ENCODE measurements around the gene EFS. TPM values are rescaled to one million over a fixed set of nuclear protein-coding genes. Genes with fewer than 3 reads are reported as not detected.

The EFS gene
- total RNA-seq, 1 donor from 2014 or later, result not detected

GRCh38 chr14:23366426-23366921, 1.5 kb upstream of the EFS start:
- Mint-ChIP-seq H3K4me3 (ENCODE audit: low read depth) (no peak overlapping the region), H3K36me3 (ENCODE audit: low read depth) (no peaks in the 10 kb centered on the region), H3K4me1 (ENCODE audit: low read depth) (no peaks in the 10 kb centered on the region), H3K27me3 (ENCODE audit: low read depth) (peaks cover 40% of the 10 kb centered on the region), H3K27ac (no peak overlapping the region), H3K9me3 (no peaks in the 10 kb centered on the region)
- DNase-seq (ENCODE audit: low spot score), result no peak
- intact Hi-C loops (cut with micrococcal nuclease), result no loop called here

- Mint-ChIP-seq H3K36me3 (ENCODE audit: low read depth) (no peaks in the 10 kb centered on the region), H3K9me3 (no peaks in the 10 kb centered on the region), H3K27me3 (ENCODE audit: low read depth) (peaks cover 42% of the 10 kb centered on the region), H3K4me3 (ENCODE audit: low read depth) (no peak overlapping the region), H3K27ac (no peak overlapping the region), H3K4me1 (ENCODE audit: low read depth) (no peaks in the 10 kb centered on the region)
- intact Hi-C loops (cut with micrococcal nuclease), result no loop called here
- DNase-seq (ENCODE audit: low spot score), result no peak
Measured at GRCh38 chr14:23365732-23366425, 907 bp upstream of the EFS start.

GRCh38 chr14:23364164-23365035, 572 bp downstream of the EFS start:
- Mint-ChIP-seq H3K4me3 (ENCODE audit: low read depth) (no peak overlapping the region), H3K4me1 (ENCODE audit: low read depth) (no peaks in the 10 kb centered on the region), H3K27ac (no peak overlapping the region), H3K36me3 (ENCODE audit: low read depth) (no peaks in the 10 kb centered on the region), H3K9me3 (no peaks in the 10 kb centered on the region), H3K27me3 (ENCODE audit: low read depth) (peaks cover 43% of the 10 kb centered on the region)
- DNase-seq (ENCODE audit: low spot score), result no peak
- intact Hi-C loops (cut with micrococcal nuclease), result no loop called here

GRCh38 chr14:23362200-23362599, 2.8 kb downstream of the EFS start:
- H3K4me3 Mint-ChIP-seq (ENCODE audit: low read depth), result no peak overlapping the region
- DNase-seq (ENCODE audit: low spot score), result no peak
- no peaks in the 10 kb centered on the region for H3K4me1 Mint-ChIP-seq (ENCODE audit: low read depth)
- no peak overlapping the region for H3K27ac Mint-ChIP-seq
- H3K27me3 Mint-ChIP-seq (ENCODE audit: low read depth), result peaks cover 33% of the 10 kb centered on the region
- H3K36me3 Mint-ChIP-seq (ENCODE audit: low read depth), result no peaks in the 10 kb centered on the region
- intact Hi-C loops (cut with micrococcal nuclease), result no loop called here
- no peaks in the 10 kb centered on the region for H3K9me3 Mint-ChIP-seq

GRCh38 chr14:23361763-23362162, 3.2 kb downstream of the EFS start:
- Mint-ChIP-seq H3K27ac (no peak overlapping the region), H3K36me3 (ENCODE audit: low read depth) (no peaks in the 10 kb centered on the region), H3K4me1 (ENCODE audit: low read depth) (no peaks in the 10 kb centered on the region), H3K9me3 (no peaks in the 10 kb centered on the region), H3K27me3 (ENCODE audit: low read depth) (peaks cover 28% of the 10 kb centered on the region), H3K4me3 (ENCODE audit: low read depth) (no peak overlapping the region)
- intact Hi-C loops (cut with micrococcal nuclease), result no loop called here
- no peak for DNase-seq (ENCODE audit: low spot score)

GRCh38 chr14:23361320-23361719, 3.7 kb downstream of the EFS start:
- H3K36me3 Mint-ChIP-seq (ENCODE audit: low read depth), result no peaks in the 10 kb centered on the region
- H3K27me3 Mint-ChIP-seq (ENCODE audit: low read depth), result peaks cover 25% of the 10 kb centered on the region
- DNase-seq (ENCODE audit: low spot score), result no peak
- H3K4me1 Mint-ChIP-seq (ENCODE audit: low read depth), result no peaks in the 10 kb centered on the region
- no peak overlapping the region for H3K4me3 Mint-ChIP-seq (ENCODE audit: low read depth)
- no peak overlapping the region for H3K27ac Mint-ChIP-seq
- no peaks in the 10 kb centered on the region for H3K9me3 Mint-ChIP-seq
- intact Hi-C loops (cut with micrococcal nuclease), result no loop called here

- Mint-ChIP-seq H3K4me3 (ENCODE audit: low read depth) (no peak overlapping the region), H3K36me3 (ENCODE audit: low read depth) (no peaks in the 10 kb centered on the region), H3K27ac (no peak overlapping the region), H3K4me1 (ENCODE audit: low read depth) (no peaks in the 10 kb centered on the region), H3K9me3 (no peaks in the 10 kb centered on the region), H3K27me3 (ENCODE audit: low read depth) (peaks cover 29% of the 10 kb centered on the region)
- no peak for DNase-seq (ENCODE audit: low spot score)
- intact Hi-C loops (cut with micrococcal nuclease), result no loop called here
Measured at GRCh38 chr14:23360496-23360895, 4.5 kb downstream of the EFS start.

GRCh38 chr14:23359722-23360447, 5.1 kb downstream of the EFS start:
- no peak for DNase-seq (ENCODE audit: low spot score)
- Mint-ChIP-seq H3K27ac (no peak overlapping the region), H3K4me1 (ENCODE audit: low read depth) (no peaks in the 10 kb centered on the region), H3K9me3 (no peaks in the 10 kb centered on the region), H3K36me3 (ENCODE audit: low read depth) (no peaks in the 10 kb centered on the region), H3K4me3 (ENCODE audit: low read depth) (no peak overlapping the region), H3K27me3 (ENCODE audit: low read depth) (peaks cover 33% of the 10 kb centered on the region)
- intact Hi-C loops (cut with micrococcal nuclease), result no loop called here

GRCh38 chr14:23359167-23359626, 5.8 kb downstream of the EFS start:
- intact Hi-C loops (cut with micrococcal nuclease), result no loop called here
- Mint-ChIP-seq H3K4me1 (ENCODE audit: low read depth) (no peaks in the 10 kb centered on the region), H3K27ac (no peak overlapping the region)

GRCh38 chr14:23358553-23359166, 6.3 kb downstream of the EFS start:
- H3K36me3 Mint-ChIP-seq (ENCODE audit: low read depth), result no peaks in the 10 kb centered on the region
- intact Hi-C loops (cut with micrococcal nuclease), result no loop called here
- H3K4me3 Mint-ChIP-seq (ENCODE audit: low read depth), result no peak overlapping the region
- peaks cover 32% of the 10 kb centered on the region for H3K27me3 Mint-ChIP-seq (ENCODE audit: low read depth)
- DNase-seq (ENCODE audit: low spot score), result no peak
- H3K27ac Mint-ChIP-seq, result no peak overlapping the region
- H3K9me3 Mint-ChIP-seq, result no peaks in the 10 kb centered on the region
- H3K4me1 Mint-ChIP-seq (ENCODE audit: low read depth), result no peaks in the 10 kb centered on the region

More at GRCh38 chr14:23359167-23359626, 5.8 kb downstream of the EFS start:
- H3K27me3 Mint-ChIP-seq (ENCODE audit: low read depth), result peaks cover 32% of the 10 kb centered on the region
- no peak overlapping the region for H3K4me3 Mint-ChIP-seq (ENCODE audit: low read depth)
- no peak for DNase-seq (ENCODE audit: low spot score)
- no peaks in the 10 kb centered on the region for H3K36me3 Mint-ChIP-seq (ENCODE audit: low read depth)
- no peaks in the 10 kb centered on the region for H3K9me3 Mint-ChIP-seq

- intact Hi-C loops (cut with micrococcal nuclease), result no loop called here
- no peaks in the 10 kb centered on the region for H3K9me3 Mint-ChIP-seq
- H3K4me3 Mint-ChIP-seq (ENCODE audit: low read depth), result no peak overlapping the region
Measured at GRCh38 chr14:23358042-23358441, 6.9 kb downstream of the EFS start.

GRCh38 chr14:23357261-23357660, 7.7 kb downstream of the EFS start:
- no peaks in the 10 kb centered on the region for H3K9me3 Mint-ChIP-seq
- intact Hi-C loops (cut with micrococcal nuclease), result no loop called here
- no peak for DNase-seq (ENCODE audit: low spot score)
- H3K4me3 Mint-ChIP-seq (ENCODE audit: low read depth), result no peak overlapping the region
- H3K27ac Mint-ChIP-seq, result no peak overlapping the region
- H3K36me3 Mint-ChIP-seq (ENCODE audit: low read depth), result no peaks in the 10 kb centered on the region
- peaks cover 36% of the 10 kb centered on the region for H3K27me3 Mint-ChIP-seq (ENCODE audit: low read depth)
- peaks cover 3% of the 10 kb centered on the region for H3K4me1 Mint-ChIP-seq (ENCODE audit: low read depth)

More at GRCh38 chr14:23358042-23358441, 6.9 kb downstream of the EFS start:
- Mint-ChIP-seq H3K36me3 (ENCODE audit: low read depth) (no peaks in the 10 kb centered on the region), H3K27me3 (ENCODE audit: low read depth) (peaks cover 33% of the 10 kb centered on the region), H3K27ac (no peak overlapping the region), H3K4me1 (ENCODE audit: low read depth) (peaks cover under 1% of the 10 kb centered on the region)
- no peak for DNase-seq (ENCODE audit: low spot score)

All from activated T-helper 2 cell treated with anti-CD3 and anti-CD28 coated beads, Interferon-gamma antibody, Interleukin-2, Interleukin-4, amounts not matched to agents 10 μg/mL and 5 μg/mL and 100 μg/mL, durations not matched to agents 14 hours and 24 hours and 36 hours (primary cell).